ENCODE data around the gene EXOSC3. TPM values are rescaled to one million over a fixed set of nuclear protein-coding genes. Genes with fewer than 3 reads are reported as not detected.

The EXOSC3 gene
- total and polyA plus RNA-seq, 7 donors = 13.8 to 44.6 (median 40.2) TPM

DNA sequence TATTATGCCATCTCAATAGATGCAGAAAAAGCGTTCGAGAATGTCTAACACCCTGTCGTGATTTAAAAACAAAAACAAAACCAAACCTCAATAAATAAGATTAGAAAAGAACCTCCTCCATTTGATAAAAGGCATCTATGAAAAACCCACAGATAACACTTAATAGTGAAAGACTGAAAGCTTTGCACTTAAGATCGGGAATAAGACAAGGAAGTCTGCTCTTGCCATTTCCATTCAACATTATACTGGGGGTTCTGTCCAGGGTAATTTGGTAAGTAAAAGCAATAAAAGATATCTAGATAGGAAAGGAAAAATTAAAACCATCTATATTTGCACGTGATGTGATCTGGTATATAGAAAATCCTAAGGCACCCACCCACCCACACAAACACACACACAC is 7.3 kb upstream of the EXOSC3 start:
- no peak overlapping the region for H3K27ac ChIP-seq
- WGBS, 2 donors = 92% methylated on average over 5 of the region's 5 CpGs
- DNase-seq = no peak
- no peaks in the 10 kb centered on the region for H3K4me1 ChIP-seq
- H3K27me3 ChIP-seq = peaks cover 0 to 2% (median 1%) of the 10 kb centered on the region in 3 donors
- H3K36me3 ChIP-seq = no peaks in the 10 kb centered on the region
- no peak overlapping the region for H3K4me3 ChIP-seq
- H3K9me3 ChIP-seq = no peaks in the 10 kb centered on the region
- intact Hi-C loops (cut with DNase I) = no loop called here
- TF ChIP-seq, protein P1, sequence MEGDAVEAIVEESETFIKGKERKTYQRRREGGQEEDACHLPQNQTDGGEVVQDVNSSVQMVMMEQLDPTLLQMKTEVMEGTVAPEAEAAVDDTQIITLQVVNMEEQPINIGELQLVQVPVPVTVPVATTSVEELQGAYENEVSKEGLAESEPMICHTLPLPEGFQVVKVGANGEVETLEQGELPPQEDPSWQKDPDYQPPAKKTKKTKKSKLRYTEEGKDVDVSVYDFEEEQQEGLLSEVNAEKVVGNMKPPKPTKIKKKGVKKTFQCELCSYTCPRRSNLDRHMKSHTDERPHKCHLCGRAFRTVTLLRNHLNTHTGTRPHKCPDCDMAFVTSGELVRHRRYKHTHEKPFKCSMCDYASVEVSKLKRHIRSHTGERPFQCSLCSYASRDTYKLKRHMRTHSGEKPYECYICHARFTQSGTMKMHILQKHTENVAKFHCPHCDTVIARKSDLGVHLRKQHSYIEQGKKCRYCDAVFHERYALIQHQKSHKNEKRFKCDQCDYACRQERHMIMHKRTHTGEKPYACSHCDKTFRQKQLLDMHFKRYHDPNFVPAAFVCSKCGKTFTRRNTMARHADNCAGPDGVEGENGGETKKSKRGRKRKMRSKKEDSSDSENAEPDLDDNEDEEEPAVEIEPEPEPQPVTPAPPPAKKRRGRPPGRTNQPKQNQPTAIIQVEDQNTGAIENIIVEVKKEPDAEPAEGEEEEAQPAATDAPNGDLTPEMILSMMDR (IDR thresholded peaks at IDR 0.05) = no peak
- no peak for TF ChIP-seq POLR2A (IDR thresholded peaks at IDR 0.05)
- TF ChIP-seq POLR2AphosphoS5 (IDR thresholded peaks at IDR 0.05) = no peak
- TF ChIP-seq EP300 (IDR thresholded peaks at IDR 0.05) = no peak

DNA sequence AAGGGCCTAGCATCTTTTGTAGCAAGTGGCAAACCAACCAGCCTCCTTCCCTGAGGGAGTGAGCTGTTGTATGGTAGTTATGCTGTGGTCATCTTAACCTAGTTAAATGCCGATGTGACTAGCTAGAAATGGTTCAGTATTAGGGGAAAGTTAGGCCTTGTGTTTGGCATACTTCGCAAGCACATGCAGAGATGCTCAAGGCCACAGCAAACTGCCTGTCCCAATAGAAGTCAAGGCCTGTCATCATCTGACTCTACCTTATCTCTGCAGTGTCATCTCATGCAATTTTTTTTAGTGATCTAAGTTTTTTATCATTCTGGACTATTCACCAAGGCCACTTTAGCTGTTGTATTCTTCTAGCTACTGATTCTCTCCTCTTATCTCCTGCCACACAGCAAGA is 5.2 kb upstream of the EXOSC3 start:
- no peak for TF ChIP-seq POLR2A (IDR thresholded peaks at IDR 0.05)
- TF ChIP-seq, protein P1 (IDR thresholded peaks at IDR 0.05) = no peak
- no peak for TF ChIP-seq POLR2AphosphoS5 (IDR thresholded peaks at IDR 0.05)
- TF ChIP-seq EP300 (IDR thresholded peaks at IDR 0.05) = no peak
- intact Hi-C loops (cut with DNase I) = no loop called here
- no peak for DNase-seq
- Histone ChIP-seq H3K4me3 (no peak overlapping the region), H3K4me1 (peaks cover 0 to 6% (median 4%) of the 10 kb centered on the region in 4 donors), H3K27ac (no peak overlapping the region), H3K36me3 (no peaks in the 10 kb centered on the region), H3K9me3 (no peaks in the 10 kb centered on the region), H3K27me3 (peaks cover 0 to 5% (median 4%) of the 10 kb centered on the region in 3 donors)
- 97 to 98% methylated on average over 2 of the region's 2 CpGs for WGBS, 2 donors

DNA sequence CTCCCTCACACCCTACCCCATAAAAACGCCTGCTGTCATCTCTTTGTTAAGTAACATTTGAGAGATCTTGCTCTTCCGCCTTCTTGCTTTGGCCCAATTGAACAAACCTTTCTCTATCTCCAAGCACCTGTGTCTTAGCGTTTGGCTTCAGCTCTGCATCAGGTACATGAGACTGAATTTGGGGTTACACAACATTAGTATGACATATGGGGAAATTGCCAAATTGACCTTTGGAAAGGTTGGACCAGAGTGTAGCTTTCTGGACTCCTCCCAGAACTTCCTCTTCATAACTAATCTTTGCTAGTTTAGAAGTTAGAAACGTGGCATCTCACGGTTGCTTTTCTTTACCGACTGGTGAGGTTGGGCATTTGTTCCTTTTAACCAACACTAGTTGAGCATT is 3.5 kb upstream of the EXOSC3 start:
- intact Hi-C loops (cut with DNase I) = loop anchor here (10.0 kb wide), 1 partner anchor 304 kb away; the partner anchor contains the start of gene POLR1E
- H3K4me1 ChIP-seq = peaks cover 0 to 16% (median 13%) of the 10 kb centered on the region in 4 donors
- peaks cover 0 to 5% (median 4%) of the 10 kb centered on the region in 3 donors for H3K27me3 ChIP-seq
- 80 to 83% methylated on average over 6 of the region's 6 CpGs for WGBS, 2 donors
- H3K36me3 ChIP-seq = peaks cover 0 to 4% (median under 1%) of the 10 kb centered on the region in 4 donors
- no peaks in the 10 kb centered on the region for H3K9me3 ChIP-seq
- TF ChIP-seq EP300 (IDR thresholded peaks at IDR 0.05) (no peak), POLR2AphosphoS5 (IDR thresholded peaks at IDR 0.05) (no peak), POLR2A (IDR thresholded peaks at IDR 0.05) (no peak)
- TF ChIP-seq, protein P1 (IDR thresholded peaks at IDR 0.05) = no peak
- no peak overlapping the region for H3K4me3 ChIP-seq
- no peak overlapping the region for H3K27ac ChIP-seq
- DNase-seq = no peak

- Histone ChIP-seq H3K4me3 (no peak overlapping the region), H3K9me3 (no peaks in the 10 kb centered on the region), H3K27me3 (peaks cover 0 to 5% (median 4%) of the 10 kb centered on the region in 3 donors), H3K36me3 (peaks cover 0 to 16% (median 6%) of the 10 kb centered on the region in 4 donors), H3K4me1 (peaks cover 0 to 19% (median 14%) of the 10 kb centered on the region in 4 donors), H3K27ac (no peak overlapping the region)
- TF ChIP-seq POLR2A (IDR thresholded peaks at IDR 0.05) = no peak
- no peak for DNase-seq
- 61 to 73% methylated on average over 45 of the region's 45 CpGs for WGBS, 2 donors
- intact Hi-C loops (cut with DNase I) = loop anchor here (10.0 kb wide), 1 partner anchor 302 kb away; the partner anchor contains the start of gene POLR1E
Observed at GRCh38 chr9:37787059-37787458, 2.2 kb upstream of the EXOSC3 start.

DNA sequence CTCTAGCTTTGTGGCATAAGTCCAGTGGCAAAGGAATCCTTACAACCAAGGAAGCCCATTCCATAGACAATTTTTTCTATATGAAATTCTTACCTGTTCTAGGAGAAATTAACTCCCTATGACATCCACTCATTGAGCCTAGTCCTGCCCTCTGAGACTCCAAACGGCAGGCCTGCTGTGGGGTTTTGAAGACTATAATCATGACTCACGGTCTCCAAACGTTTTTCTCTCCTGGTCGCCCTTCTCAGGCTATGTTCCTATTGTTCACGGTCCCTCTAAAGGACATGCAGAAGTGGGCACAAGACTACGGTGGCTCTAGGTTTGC is 611 bp downstream of the EXOSC3 start:
- peaks cover 5 to 45% (median 20%) of the 10 kb centered on the region in 4 donors for H3K36me3 ChIP-seq
- H3K9me3 ChIP-seq = no peaks in the 10 kb centered on the region
- peaks cover 0 to 5% (median 4%) of the 10 kb centered on the region in 3 donors for H3K27me3 ChIP-seq
- peak overlapping the region; percentile 85 to 89 (median 86) for H3K27ac ChIP-seq
- H3K4me3 ChIP-seq = peak overlapping the region; percentile 84 to 92 (median 86)
- 1% methylated on average over 6 of the region's 6 CpGs for WGBS, 2 donors
- no peak for DNase-seq
- H3K4me1 ChIP-seq = peaks cover 0 to 19% (median 14%) of the 10 kb centered on the region in 4 donors
- intact Hi-C loops (cut with DNase I) = loop anchor here (5.0 to 10.0 kb wide), 2 partner anchors 202 to 299 kb away; partner anchors contain the start of gene POLR1E
- TF ChIP-seq EP300 (IDR thresholded peaks at IDR 0.05) (no peak), POLR2A (IDR thresholded peaks at IDR 0.05) (no peak), POLR2AphosphoS5 (IDR thresholded peaks at IDR 0.05) (no peak)
- TF ChIP-seq, protein P1 (IDR thresholded peaks at IDR 0.05) = no peak
